PC-3 (cell line): ENCODE measurements around the gene EHMT1. TPM values are rescaled to one million over a fixed set of nuclear protein-coding genes. Genes with fewer than 3 reads are reported as not detected.

Source experiments
- ATAC-seq: fragments of 200-7000 bp; cut with Tn5 transposase; 2 replicates; pipeline ENCODE4 v1.9.1; 2020; ENCODE audit warnings: mild to moderate bottlenecking, moderate library complexity
- BruUV-seq: library from RNA; stranded (reverse); fragments of 400-500 nt; replicated peaks from 2 replicates; lab custom pipeline; 2021; lab: Mats Ljungman, UMichigan
- CTCF ChIA-PET: fragments of 300-600 bp; sonication (Branson Sonifier 250); formaldehyde crosslinking; loops from one replicate; lab custom pipeline; 2022; ENCODE audit warnings: antibody characterized with exemption; lab: Charles Lee
- POLR2A ChIA-PET: fragments of 300-600 bp; sonication (Branson Sonifier 250); formaldehyde crosslinking; loops from one replicate; lab custom pipeline; 2022; ENCODE audit warnings: antibody characterized with exemption; ENCODE audit not compliant: unreplicated experiment; lab: Charles Lee
- DNase-seq: peaks from one replicate; pipeline ENCODE4 v3.0.0-alpha.2; 2015
- H2AFZ ChIP-seq: fragments of 300-600 bp; sonication (generic); 2 replicates; pipeline ENCODE4 v1.6.0; 2016; ENCODE audit warnings: antibody characterized with exemption, low read length
- H3F3A ChIP-seq: fragments of 300-600 bp; sonication (generic); one replicate; pipeline ENCODE4 v1.6.0; 2017; ENCODE audit warnings: antibody characterized with exemption, low read length, control low read depth, mild to moderate bottlenecking; ENCODE audit not compliant: unreplicated experiment
- H3K27ac ChIP-seq: fragments of 300-600 bp; sonication (generic); 2 replicates; pipeline ENCODE4 v1.5.1; 2016; ENCODE audit warnings: mild to moderate bottlenecking, low read length
- H3K27me3 ChIP-seq: fragments of 300-600 bp; sonication (generic); 2 replicates; pipeline ENCODE4 v1.6.1; 2016; ENCODE audit warnings: low read length, mixed read lengths
- H3K36me3 ChIP-seq: fragments of 300-600 bp; sonication (generic); 2 replicates; pipeline ENCODE4 v1.6.1; 2016; ENCODE audit warnings: low read depth, mixed run types, low read length, mixed read lengths
- H3K4me1 ChIP-seq: fragments of 300-600 bp; sonication (generic); 2 replicates; pipeline ENCODE4 v1.5.1; 2016; ENCODE audit warnings: low read length; ENCODE audit not compliant: insufficient read depth
- H3K4me2 ChIP-seq: fragments of 300-600 bp; sonication (generic); 2 replicates; pipeline ENCODE4 v1.6.0; 2016; ENCODE audit warnings: low read length
- H3K4me3 ChIP-seq: fragments of 300-600 bp; sonication (generic); 2 replicates; pipeline ENCODE4 v1.5.1; 2016; ENCODE audit warnings: mild to moderate bottlenecking, low read length, mixed read lengths
- H3K79me2 ChIP-seq: fragments of 300-600 bp; sonication (generic); 2 replicates; pipeline ENCODE4 v1.6.1; 2017; ENCODE audit warnings: low read length, mixed read lengths
- H3K9ac ChIP-seq: fragments of 300-600 bp; sonication (generic); 2 replicates; pipeline ENCODE4 v1.6.0; 2016; ENCODE audit warnings: mild to moderate bottlenecking, low read length
- H3K9me2 ChIP-seq: fragments of 300-600 bp; sonication (generic); replicated peaks from 2 replicates; pipeline ENCODE4 v1.6.1; 2016; ENCODE audit warnings: mixed run types, low read length, mixed read lengths
- H3K9me3 ChIP-seq: fragments of 300-600 bp; sonication (generic); 2 replicates; pipeline ENCODE4 v1.6.1; 2016; ENCODE audit warnings: low read length, mixed read lengths
- H4K20me1 ChIP-seq: fragments of 300-600 bp; sonication (generic); 2 replicates; pipeline ENCODE4 v1.6.1; 2016; ENCODE audit warnings: low read length, mixed read lengths
- CTCF ChIP-seq: fragments of 300-600 bp; sonication (generic); conservative IDR thresholded peaks from 2 replicates; pipeline ENCODE4 v1.5.1; 2017; ENCODE audit warnings: antibody characterized with exemption, low read depth, mild to moderate bottlenecking, low read length
- EZH2 ChIP-seq: fragments of 300-600 bp; sonication (generic); IDR thresholded peaks from one replicate; pipeline ENCODE4 v1.6.1; 2017; ENCODE audit warnings: antibody characterized with exemption, mild to moderate bottlenecking, low read length; ENCODE audit not compliant: unreplicated experiment
- EZH2phosphoT487 ChIP-seq: fragments of 300-600 bp; sonication (generic); IDR thresholded peaks from 2 replicates; pipeline ENCODE4 v1.6.1; 2018; ENCODE audit warnings: mild to moderate bottlenecking, antibody characterized with exemption, low read length, borderline replicate concordance
- intact Hi-C: fragments of 100-400 bp; cut with micrococcal nuclease; formaldehyde crosslinking; loops from 2 replicates; pipeline ENCODE4 v1.9.0; 2023
- total RNA-seq: library from RNA; depleted of rRNA; stranded (reverse); fragments of >200 nt; gene quantifications from 2 replicates; pipeline ENCODE4 v1.2.3, GENCODE V29; 2014

The EHMT1 gene
- total RNA-seq, 1 experiment from 2014 or later = 42.8 TPM

GRCh38 chr9:137731216-137731946 lies 112.6 kb downstream of the EHMT1 start:
- CTCF ChIA-PET = no interaction called here
- H3K4me2 ChIP-seq = no peak overlapping the region
- no peaks in the 10 kb centered on the region for H3F3A ChIP-seq
- no peaks in the 10 kb centered on the region for H3K27me3 ChIP-seq
- H3K4me3 ChIP-seq = no peak overlapping the region
- POLR2A ChIA-PET = no interaction called here
- no peak for DNase-seq
- H3K9ac ChIP-seq = no peak overlapping the region
- ATAC-seq = no peak
- TF ChIP-seq CTCF = no peak
- no peak for TF ChIP-seq EZH2phosphoT487
- no peak for TF ChIP-seq EZH2
- H4K20me1 ChIP-seq = no peaks in the 10 kb centered on the region
- BruUV-seq = no TSS peak
- H2AFZ ChIP-seq = no peak overlapping the region
- no peak overlapping the region for H3K27ac ChIP-seq
- H3K4me1 ChIP-seq = no peaks in the 10 kb centered on the region
- H3K79me2 ChIP-seq = no peaks in the 10 kb centered on the region
- H3K36me3 ChIP-seq = peaks cover 32% of the 10 kb centered on the region
- H3K9me2 ChIP-seq = no peaks in the 10 kb centered on the region
- no peaks in the 10 kb centered on the region for H3K9me3 ChIP-seq
- intact Hi-C loops = no loop called here

- DNase-seq (no peak), ATAC-seq (no peak)
- H3K79me2 ChIP-seq = no peaks in the 10 kb centered on the region
- H3K9me2 ChIP-seq = no peaks in the 10 kb centered on the region
- H3K27me3 ChIP-seq = no peaks in the 10 kb centered on the region
- H2AFZ ChIP-seq = no peak overlapping the region
- TF ChIP-seq EZH2 (no peak), CTCF (no peak)
- no peak overlapping the region for H3K9ac ChIP-seq
- no TSS peak for BruUV-seq
- intact Hi-C loops = no loop called here
- H4K20me1 ChIP-seq = no peaks in the 10 kb centered on the region
- CTCF ChIA-PET = no interaction called here
- H3K4me3 ChIP-seq = no peak overlapping the region
- POLR2A ChIA-PET = no interaction called here
- H3K27ac ChIP-seq = no peak overlapping the region
- peaks cover 32% of the 10 kb centered on the region for H3K36me3 ChIP-seq
- no peaks in the 10 kb centered on the region for H3F3A ChIP-seq
- H3K4me1 ChIP-seq = no peaks in the 10 kb centered on the region
- H3K4me2 ChIP-seq = no peak overlapping the region
- H3K9me3 ChIP-seq = no peaks in the 10 kb centered on the region
Measured at GRCh38 chr9:137731947-137732813, 113.4 kb downstream of the EHMT1 start.

- Histone ChIP-seq H3K4me1 (no peaks in the 10 kb centered on the region), H2AFZ (no peak overlapping the region), H3F3A (no peaks in the 10 kb centered on the region), H3K9me2 (no peaks in the 10 kb centered on the region), H3K9ac (no peak overlapping the region), H3K36me3 (peaks cover 32% of the 10 kb centered on the region), H3K27ac (no peak overlapping the region), H3K79me2 (no peaks in the 10 kb centered on the region), H4K20me1 (no peaks in the 10 kb centered on the region), H3K4me2 (no peak overlapping the region), H3K4me3 (no peak overlapping the region), H3K27me3 (no peaks in the 10 kb centered on the region), H3K9me3 (no peaks in the 10 kb centered on the region)
- CTCF ChIA-PET = no interaction called here
- ATAC-seq (no peak), DNase-seq (no peak)
- TF ChIP-seq EZH2 (no peak), EZH2phosphoT487 (no peak), CTCF (no peak)
- intact Hi-C loops = no loop called here
- POLR2A ChIA-PET = no interaction called here
- BruUV-seq = no TSS peak
Measured at GRCh38 chr9:137733429-137733828, 114.6 kb downstream of the EHMT1 start.
